ENCODE results near the gene CTDSPL2.

GRCh38 chr15:44550734-44551133, 123.3 kb downstream of the CTDSPL2 start:
- TF ChIP-seq CTCF (conservative IDR thresholded peaks at IDR 0.05) (no peak), EZH2 (IDR thresholded peaks at IDR 0.05; ENCODE audit: low read depth) (no peak)
